GM23338 (cell line): ENCODE data around the gene IFNLR1. TPM values are rescaled to one million over a fixed set of nuclear protein-coding genes. Genes with fewer than 3 reads are reported as not detected.

Experiments used
- ATAC-seq: fragments of 200-7000 bp; cut with Tn5 transposase; 3 replicates; pipeline ENCODE4 v1.9.1; 2020
- DNase-seq: peaks from one replicate; pipeline ENCODE4 v3.0.0-alpha.2; 2015; ENCODE audit warnings: low spot score
- H2AFZ ChIP-seq: fragments of 200-600 bp; sonication (generic); 2 replicates; pipeline ENCODE4 v1.8.0; 2016; ENCODE audit warnings: antibody characterized with exemption, mild to moderate bottlenecking, moderate library complexity
- H3F3A ChIP-seq: fragments of 200-600 bp; sonication (generic); replicated peaks from 2 replicates; pipeline ENCODE4 v1.8.0; 2017; ENCODE audit warnings: antibody characterized with exemption, mixed run types, low read depth
- H3K27ac ChIP-seq: fragments of 200-600 bp; sonication (generic); 2 replicates; pipeline ENCODE4 v1.6.1; 2016; ENCODE audit warnings: low read depth
- H3K27me3 ChIP-seq: fragments of 200-600 bp; sonication (generic); 2 replicates; pipeline ENCODE4 v1.8.0; 2016; ENCODE audit warnings: mild to moderate bottlenecking, mixed run types, moderate library complexity; ENCODE audit not compliant: insufficient read depth
- H3K36me3 ChIP-seq: fragments of 200-600 bp; sonication (generic); 2 replicates; pipeline ENCODE4 v1.8.0; 2016; ENCODE audit warnings: mild to moderate bottlenecking; ENCODE audit not compliant: insufficient read depth
- H3K4me1 ChIP-seq: fragments of 200-600 bp; sonication (generic); 2 replicates; pipeline ENCODE4 v1.8.0; 2016; ENCODE audit warnings: mild to moderate bottlenecking, moderate library complexity; ENCODE audit not compliant: insufficient read depth
- H3K4me2 ChIP-seq: fragments of 200-600 bp; sonication (generic); 2 replicates; pipeline ENCODE4 v1.7.1; 2017; ENCODE audit warnings: mixed run types
- H3K4me3 ChIP-seq: fragments of 200-600 bp; sonication (generic); 2 replicates; pipeline ENCODE4 v1.6.1; 2016; ENCODE audit warnings: mixed run types
- H3K79me2 ChIP-seq: fragments of 200-600 bp; sonication (generic); replicated peaks from 2 replicates; pipeline ENCODE4 v1.8.0; 2017; ENCODE audit warnings: mild to moderate bottlenecking; ENCODE audit not compliant: insufficient read depth
- H3K9me2 ChIP-seq: fragments of 200-600 bp; sonication (generic); 2 replicates; pipeline ENCODE4 v1.8.0; 2017; ENCODE audit not compliant: insufficient read depth
- H4K20me1 ChIP-seq: fragments of 200-600 bp; sonication (generic); replicated peaks from 2 replicates; pipeline ENCODE4 v1.8.0; 2017; ENCODE audit warnings: mild to moderate bottlenecking; ENCODE audit not compliant: insufficient read depth
- H3K27ac Mint-ChIP-seq: 2 replicates; pipeline ENCODE4 v1.8.0; 2020; ENCODE audit warnings: inconsistent platforms, mild to moderate bottlenecking, moderate library complexity, mixed read lengths
- H3K27me3 Mint-ChIP-seq: 3 replicates; pipeline ENCODE4 v1.8.0; 2022; ENCODE audit warnings: low read depth, mild to moderate bottlenecking, moderate library complexity, mixed read lengths, inconsistent platforms; ENCODE audit not compliant: insufficient read depth, poor library complexity
- H3K36me3 Mint-ChIP-seq: 3 replicates; pipeline ENCODE4 v1.8.0; 2021; ENCODE audit warnings: low read depth, mild to moderate bottlenecking, inconsistent platforms, moderate library complexity, mixed read lengths
- H3K4me1 Mint-ChIP-seq: 3 replicates; pipeline ENCODE4 v1.8.0; 2020; ENCODE audit warnings: mild to moderate bottlenecking, inconsistent platforms, mixed read lengths
- H3K4me3 Mint-ChIP-seq: 3 replicates; pipeline ENCODE4 v1.8.0; 2021; ENCODE audit warnings: moderate library complexity, mild to moderate bottlenecking, inconsistent platforms, mixed read lengths
- H3K9me3 Mint-ChIP-seq: 3 replicates; pipeline ENCODE4 v1.8.0; 2020; ENCODE audit warnings: moderate library complexity, mild to moderate bottlenecking, inconsistent platforms, mixed read lengths
- CREB1 ChIP-seq: fragments of 250-450 bp; sonication (Bioruptor Pico); IDR thresholded peaks from 2 replicates; pipeline ENCODE4 v1.5.0; 2020; ENCODE audit warnings: low read depth, mild to moderate bottlenecking, moderate library complexity
- EZH2 ChIP-seq: fragments of 200-600 bp; sonication (generic); IDR thresholded peaks from one replicate; pipeline ENCODE4 v1.8.0; 2017; ENCODE audit warnings: antibody characterized with exemption, mild to moderate bottlenecking, low read depth; ENCODE audit not compliant: unreplicated experiment
- EZH2phosphoT487 ChIP-seq: fragments of 200-600 bp; sonication (generic); IDR thresholded peaks from one replicate; pipeline ENCODE4 v1.8.1; 2018; ENCODE audit warnings: antibody characterized with exemption; ENCODE audit not compliant: unreplicated experiment
- JUNB ChIP-seq: IDR thresholded peaks from one replicate; pipeline ENCODE4 v1.6.1; 2016; ENCODE audit warnings: antibody characterized with exemption; ENCODE audit not compliant: unreplicated experiment
- NANOG ChIP-seq: IDR thresholded peaks from 2 replicates; pipeline ENCODE4 v1.6.1; 2016; ENCODE audit warnings: antibody characterized with exemption, borderline replicate concordance
- POLR2AphosphoS5 ChIP-seq: IDR thresholded peaks from 2 replicates; pipeline ENCODE4 v1.6.1; 2016; ENCODE audit warnings: antibody characterized with exemption, low read depth
- STAT1 ChIP-seq: IDR thresholded peaks from one replicate; pipeline ENCODE4 v1.6.1; 2016; ENCODE audit warnings: antibody characterized with exemption; ENCODE audit not compliant: unreplicated experiment
- ZNF114 ChIP-seq: fragments of 250-450 bp; sonication (Bioruptor Pico); IDR thresholded peaks from 2 replicates; pipeline ENCODE4 v1.5.0; 2020; ENCODE audit warnings: mild to moderate bottlenecking, moderate library complexity
- ZNF331 ChIP-seq: fragments of 250-450 bp; sonication (Bioruptor Pico); IDR thresholded peaks from 2 replicates; pipeline ENCODE4 v1.5.0; 2020; ENCODE audit warnings: low read depth, mild to moderate bottlenecking, moderate library complexity
- long read RNA-seq: library from polyadenylated mRNA; unstranded; transcript quantifications from one replicate; pipeline ENCODE4 v2.0.0, GENCODE V29; 2020; ENCODE audit not compliant: unreplicated experiment
- polyA plus RNA-seq: library from polyadenylated mRNA; unstranded; fragments of >200 nt; fragmentation: Nextera tagmentation; extraction: Ambion mirVana; gene quantifications from 2 replicates; pipeline ENCODE4 v1.2.1, GENCODE V29; 2016
- total RNA-seq: library from RNA; depleted of rRNA; stranded (reverse); fragments of >200 nt; shearing (Covaris generic); gene quantifications from 2 replicates; pipeline ENCODE4 v1.2.3, GENCODE V29; 2014; rRNA removed
- TF ChIP-seq, protein P1 (sequence below): IDR thresholded peaks from one replicate; pipeline ENCODE4 v1.6.1; 2018; ENCODE audit warnings: antibody characterized with exemption; ENCODE audit not compliant: unreplicated experiment
- TF ChIP-seq, protein P2 (sequence below): IDR thresholded peaks from 2 replicates; pipeline ENCODE4 v1.6.1; 2016; ENCODE audit warnings: antibody characterized with exemption
- TF ChIP-seq, protein P3 (sequence below), 2 experiments: fragments of 200-600 bp in 1 of 2; sonication (generic) in 1 of 2; conservative IDR thresholded peaks; 2 replicates each; pipeline versions ENCODE4 v1.5.1 to v1.6.1; 2016 to 2017; ENCODE audit warnings: antibody characterized with exemption in 2 of 2, low read depth in 2 of 2, mild to moderate bottlenecking in 2 of 2, moderate library complexity in 1 of 2

The IFNLR1 gene
- total RNA-seq (4.2 and 4.3 TPM in 2 replicates), polyA plus RNA-seq (6.2 and 8.9 TPM in 2 replicates)
- long read RNA-seq, partial matches to known transcripts: 1 of 6 reads
- long read RNA-seq, other reads (novel, unspliced or antisense): 3 of 6 reads

DNA sequence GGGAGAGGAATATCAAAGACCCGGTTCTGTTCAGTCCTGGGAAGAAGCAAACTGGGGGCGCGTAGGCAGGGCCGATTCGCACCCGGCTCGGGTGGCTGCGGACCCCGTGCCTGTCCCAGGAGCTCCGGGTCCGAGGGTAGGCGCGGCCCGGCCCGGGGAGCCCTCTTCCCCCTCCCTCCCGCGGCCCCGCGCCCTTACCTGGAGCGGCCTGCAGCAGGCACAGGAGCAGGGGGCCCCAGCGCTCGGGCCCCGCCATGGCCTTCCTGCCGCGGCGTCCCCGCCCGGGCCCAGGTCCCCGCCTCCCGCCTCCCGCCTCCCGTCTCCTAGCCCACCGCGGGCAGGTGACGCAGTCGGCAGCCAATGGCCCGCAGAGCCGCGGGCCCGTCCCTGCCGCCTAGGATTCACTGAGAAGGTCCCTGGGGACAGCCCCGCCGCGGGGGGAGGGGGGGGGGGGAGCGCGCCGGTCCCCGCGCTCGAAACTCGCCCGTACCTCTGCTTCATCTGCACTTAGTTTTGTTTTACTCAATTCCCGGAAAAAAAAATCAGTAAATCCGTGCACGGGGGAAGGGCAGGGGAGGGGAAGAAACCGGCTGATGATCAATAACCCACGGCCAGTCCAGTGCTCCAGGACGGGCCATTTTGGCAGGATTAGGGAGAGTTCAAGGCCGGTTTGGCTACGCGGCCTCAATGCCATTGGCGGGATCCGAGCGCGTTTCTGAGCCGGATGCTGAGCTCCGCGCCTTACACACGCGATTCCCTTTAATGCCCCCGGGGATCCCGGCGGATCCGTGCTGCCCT lies at the start of gene IFNLR1:
Gene IFNLR1 (minus strand): TSS at position 297 of the 798 bp plus-strand sequence. CDS start 41 bp downstream, at position 256.
- Histone ChIP-seq H3K36me3 (no peaks in the 10 kb centered on the region), H3K4me2 (peak within 1 kb of the TSS; percentile 91), H3K27ac (peak within 1 kb of the TSS; percentile 83; the same call in 1 of the 2 replicates), H3K79me2 (0 out of 2 replicates have a peak, but pooled peaks cover 10% of the 10 kb centered on the region), H3K4me3 (peak within 1 kb of the TSS; percentile 89), H3K27me3 (no peaks in the 10 kb centered on the region), H4K20me1 (no peaks in the 10 kb centered on the region), H2AFZ (peak within 1 kb of the TSS; percentile 99), H3F3A (no peaks in the 10 kb centered on the region), H3K4me1 (peaks cover 12% of the 10 kb centered on the region), H3K9me2 (no peaks in the 10 kb centered on the region)
- H3K4me1 Mint-ChIP-seq: peaks cover 10% of the 10 kb centered on the region
- TF ChIP-seq ZNF114 (CRISPR knock-in tag) (no peak), JUNB (peak; percentile 22), POLR2AphosphoS5 (peak; percentile 53)
- peak within 1 kb of the TSS; percentile 86 for H3K27ac Mint-ChIP-seq
- H3K27me3 Mint-ChIP-seq: peaks cover 18% of the 10 kb centered on the region
- H3K4me3 Mint-ChIP-seq: peak within 1 kb of the TSS; percentile 83
- peak; percentile 92 for ATAC-seq
- DNase-seq: peak; percentile 90
- H3K36me3 Mint-ChIP-seq: no peaks in the 10 kb centered on the region; the same call in 1 of the 3 replicates
- no peaks in the 10 kb centered on the region; the same call in 2 of the 3 replicates for H3K9me3 Mint-ChIP-seq

DNA sequence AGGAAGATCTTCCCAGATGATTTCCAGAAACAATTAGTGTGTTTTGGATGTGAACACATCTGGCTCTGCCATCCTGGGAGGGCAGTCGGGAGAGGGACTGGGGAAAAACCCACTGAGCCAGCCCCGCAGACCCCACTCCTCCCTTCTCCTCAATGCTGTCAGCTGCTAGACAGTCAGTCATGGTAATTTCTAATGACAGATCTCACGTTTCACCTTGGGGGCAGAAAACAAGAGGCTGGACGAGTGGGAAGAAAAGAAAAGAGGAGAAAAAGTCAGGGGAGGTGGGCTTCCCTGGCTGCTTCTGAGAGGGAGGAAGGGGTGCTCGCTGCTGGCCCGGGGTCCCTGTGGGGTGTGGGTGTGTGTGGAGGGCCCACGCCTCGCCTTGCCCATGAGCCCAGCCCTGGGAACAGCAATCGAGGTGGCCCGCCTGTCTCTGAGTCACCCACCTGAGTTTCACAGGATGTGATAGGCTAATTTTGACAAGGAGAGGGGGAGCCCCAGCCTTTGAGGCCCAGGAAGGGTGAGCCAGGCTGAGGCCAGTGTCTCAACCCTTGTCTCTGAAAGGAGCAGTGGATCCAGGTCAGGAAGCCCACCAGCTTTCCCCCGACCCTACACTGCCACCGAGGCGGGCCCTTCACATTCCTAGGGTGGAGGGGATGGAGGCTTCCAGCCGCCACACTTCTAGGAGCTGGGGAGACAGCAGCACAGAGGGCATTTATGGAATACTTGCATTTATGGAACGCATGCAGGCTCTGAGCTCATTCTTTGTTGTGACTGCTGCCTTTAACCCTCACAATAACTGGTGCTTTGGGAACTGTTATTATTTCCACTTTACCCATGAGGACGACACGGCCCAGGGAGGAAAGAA lies 49.1 kb upstream of the IFNLR1 start:
- peak; percentile 23 for DNase-seq
- no peak overlapping the region for H3K27ac Mint-ChIP-seq
- no peak for TF ChIP-seq EZH2phosphoT487
- TF ChIP-seq, protein P1, sequence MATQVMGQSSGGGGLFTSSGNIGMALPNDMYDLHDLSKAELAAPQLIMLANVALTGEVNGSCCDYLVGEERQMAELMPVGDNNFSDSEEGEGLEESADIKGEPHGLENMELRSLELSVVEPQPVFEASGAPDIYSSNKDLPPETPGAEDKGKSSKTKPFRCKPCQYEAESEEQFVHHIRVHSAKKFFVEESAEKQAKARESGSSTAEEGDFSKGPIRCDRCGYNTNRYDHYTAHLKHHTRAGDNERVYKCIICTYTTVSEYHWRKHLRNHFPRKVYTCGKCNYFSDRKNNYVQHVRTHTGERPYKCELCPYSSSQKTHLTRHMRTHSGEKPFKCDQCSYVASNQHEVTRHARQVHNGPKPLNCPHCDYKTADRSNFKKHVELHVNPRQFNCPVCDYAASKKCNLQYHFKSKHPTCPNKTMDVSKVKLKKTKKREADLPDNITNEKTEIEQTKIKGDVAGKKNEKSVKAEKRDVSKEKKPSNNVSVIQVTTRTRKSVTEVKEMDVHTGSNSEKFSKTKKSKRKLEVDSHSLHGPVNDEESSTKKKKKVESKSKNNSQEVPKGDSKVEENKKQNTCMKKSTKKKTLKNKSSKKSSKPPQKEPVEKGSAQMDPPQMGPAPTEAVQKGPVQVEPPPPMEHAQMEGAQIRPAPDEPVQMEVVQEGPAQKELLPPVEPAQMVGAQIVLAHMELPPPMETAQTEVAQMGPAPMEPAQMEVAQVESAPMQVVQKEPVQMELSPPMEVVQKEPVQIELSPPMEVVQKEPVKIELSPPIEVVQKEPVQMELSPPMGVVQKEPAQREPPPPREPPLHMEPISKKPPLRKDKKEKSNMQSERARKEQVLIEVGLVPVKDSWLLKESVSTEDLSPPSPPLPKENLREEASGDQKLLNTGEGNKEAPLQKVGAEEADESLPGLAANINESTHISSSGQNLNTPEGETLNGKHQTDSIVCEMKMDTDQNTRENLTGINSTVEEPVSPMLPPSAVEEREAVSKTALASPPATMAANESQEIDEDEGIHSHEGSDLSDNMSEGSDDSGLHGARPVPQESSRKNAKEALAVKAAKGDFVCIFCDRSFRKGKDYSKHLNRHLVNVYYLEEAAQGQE: no peak
- TF ChIP-seq ZNF114 (CRISPR knock-in tag): no peak
- TF ChIP-seq ZNF331 (CRISPR knock-in tag): no peak
- no peak for TF ChIP-seq NANOG
- no peak for TF ChIP-seq CREB1 (CRISPR knock-in tag)
- TF ChIP-seq STAT1: no peak
- TF ChIP-seq, protein P2, sequence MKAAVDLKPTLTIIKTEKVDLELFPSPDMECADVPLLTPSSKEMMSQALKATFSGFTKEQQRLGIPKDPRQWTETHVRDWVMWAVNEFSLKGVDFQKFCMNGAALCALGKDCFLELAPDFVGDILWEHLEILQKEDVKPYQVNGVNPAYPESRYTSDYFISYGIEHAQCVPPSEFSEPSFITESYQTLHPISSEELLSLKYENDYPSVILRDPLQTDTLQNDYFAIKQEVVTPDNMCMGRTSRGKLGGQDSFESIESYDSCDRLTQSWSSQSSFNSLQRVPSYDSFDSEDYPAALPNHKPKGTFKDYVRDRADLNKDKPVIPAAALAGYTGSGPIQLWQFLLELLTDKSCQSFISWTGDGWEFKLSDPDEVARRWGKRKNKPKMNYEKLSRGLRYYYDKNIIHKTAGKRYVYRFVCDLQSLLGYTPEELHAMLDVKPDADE: no peak
- TF ChIP-seq, protein P3, sequence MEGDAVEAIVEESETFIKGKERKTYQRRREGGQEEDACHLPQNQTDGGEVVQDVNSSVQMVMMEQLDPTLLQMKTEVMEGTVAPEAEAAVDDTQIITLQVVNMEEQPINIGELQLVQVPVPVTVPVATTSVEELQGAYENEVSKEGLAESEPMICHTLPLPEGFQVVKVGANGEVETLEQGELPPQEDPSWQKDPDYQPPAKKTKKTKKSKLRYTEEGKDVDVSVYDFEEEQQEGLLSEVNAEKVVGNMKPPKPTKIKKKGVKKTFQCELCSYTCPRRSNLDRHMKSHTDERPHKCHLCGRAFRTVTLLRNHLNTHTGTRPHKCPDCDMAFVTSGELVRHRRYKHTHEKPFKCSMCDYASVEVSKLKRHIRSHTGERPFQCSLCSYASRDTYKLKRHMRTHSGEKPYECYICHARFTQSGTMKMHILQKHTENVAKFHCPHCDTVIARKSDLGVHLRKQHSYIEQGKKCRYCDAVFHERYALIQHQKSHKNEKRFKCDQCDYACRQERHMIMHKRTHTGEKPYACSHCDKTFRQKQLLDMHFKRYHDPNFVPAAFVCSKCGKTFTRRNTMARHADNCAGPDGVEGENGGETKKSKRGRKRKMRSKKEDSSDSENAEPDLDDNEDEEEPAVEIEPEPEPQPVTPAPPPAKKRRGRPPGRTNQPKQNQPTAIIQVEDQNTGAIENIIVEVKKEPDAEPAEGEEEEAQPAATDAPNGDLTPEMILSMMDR (conservative IDR thresholded peaks at IDR 0.05; ENCODE audit: low read depth in 2 of 2): no peak
- TF ChIP-seq POLR2AphosphoS5: no peak
- TF ChIP-seq EZH2: no peak

More for the DNA sequence above, 49.1 kb upstream of the IFNLR1 start:
- Histone ChIP-seq H3K36me3 (no peaks in the 10 kb centered on the region), H3F3A (no peaks in the 10 kb centered on the region), H3K27ac (no peak overlapping the region), H3K79me2 (no peaks in the 10 kb centered on the region), H3K4me3 (no peak overlapping the region), H3K4me1 (peaks cover 3% of the 10 kb centered on the region; the same call in 1 of the 2 replicates), H3K27me3 (no peaks in the 10 kb centered on the region), H4K20me1 (no peaks in the 10 kb centered on the region), H2AFZ (peak overlapping the region; percentile 90), H3K9me2 (no peaks in the 10 kb centered on the region), H3K4me2 (0 out of 2 replicates have a peak overlapping the region, but pooled peaks have one; percentile 36)
- peaks cover 5% of the 10 kb centered on the region; the same call in 2 of the 3 replicates for H3K9me3 Mint-ChIP-seq
- H3K27me3 Mint-ChIP-seq: peaks cover 3% of the 10 kb centered on the region
- H3K4me3 Mint-ChIP-seq: no peak overlapping the region
- H3K36me3 Mint-ChIP-seq: no peaks in the 10 kb centered on the region
- ATAC-seq: peak; percentile 71
- H3K4me1 Mint-ChIP-seq: peaks cover 18% of the 10 kb centered on the region
